SK-N-MC (cell line): ENCODE data around the gene KCNH4.

ENCODE experiments used
- DNase-seq: peaks from one replicate; pipeline ENCODE4 v3.0.0-alpha.2; 2011; ENCODE audit warnings: low read depth, low spot score
- H3K27ac ChIP-seq: fragments of 200-600 bp; sonication (generic); 2 replicates; pipeline ENCODE4 v1.5.1; 2016; ENCODE audit warnings: mixed run types
- H3K36me3 ChIP-seq: fragments of 200-600 bp; sonication (generic); 2 replicates; pipeline ENCODE4 v1.6.1; 2017; ENCODE audit warnings: antibody characterized with exemption, low read length, mixed read lengths; ENCODE audit not compliant: insufficient read depth
- H3K4me3 ChIP-seq: fragments of 200-600 bp; sonication (generic); 2 replicates; pipeline ENCODE4 v1.5.1; 2016
- H3K9ac ChIP-seq: fragments of 200-600 bp; sonication (generic); 2 replicates; pipeline ENCODE4 v1.8.0; 2017; ENCODE audit warnings: mixed run types, mixed read lengths; ENCODE audit not compliant: insufficient read length
- H3K9me3 ChIP-seq: fragments of 200-600 bp; sonication (generic); 2 replicates; pipeline ENCODE4 v1.6.1; 2017; ENCODE audit warnings: low read depth, mild to moderate bottlenecking, antibody characterized with exemption, low read length, moderate library complexity, mixed read lengths
- EZH2 ChIP-seq: fragments of 200-600 bp; sonication (generic); IDR thresholded peaks from one replicate; pipeline ENCODE4 v1.6.1; 2017; ENCODE audit warnings: antibody characterized with exemption
- FOXP2 ChIP-seq: optimal IDR thresholded peaks from 2 replicates; pipeline ENCODE3; 2011; ENCODE audit warnings: mild to moderate bottlenecking, moderate library complexity; ENCODE audit not compliant: insufficient read depth; ENCODE audit errors: extremely low read length, control extremely low read depth
- POLR2AphosphoS5 ChIP-seq: IDR thresholded peaks from 2 replicates; pipeline ENCODE4 v1.6.1; 2012; ENCODE audit warnings: mild to moderate bottlenecking, low read depth, low read length, borderline replicate concordance

Gene KCNH4

GRCh38 chr17:42138749-42139492 is 42.0 kb downstream of the KCNH4 start:
- Histone ChIP-seq H3K4me3 (no peak overlapping the region), H3K36me3 (peaks cover 14% of the 10 kb centered on the region), H3K9ac (no peak overlapping the region), H3K9me3 (no peaks in the 10 kb centered on the region), H3K27ac (no peak overlapping the region)
- TF ChIP-seq EZH2 (no peak), POLR2AphosphoS5 (no peak), FOXP2 (no peak)
- no peak for DNase-seq

GRCh38 chr17:42136654-42137051 is 44.3 kb downstream of the KCNH4 start:
- Histone ChIP-seq H3K9ac (no peak overlapping the region), H3K9me3 (no peaks in the 10 kb centered on the region), H3K27ac (no peak overlapping the region), H3K36me3 (peaks cover 7% of the 10 kb centered on the region; the same call in 1 of the 2 replicates), H3K4me3 (no peak overlapping the region)
- DNase-seq, result no peak
- TF ChIP-seq FOXP2 (no peak), POLR2AphosphoS5 (no peak), EZH2 (no peak)

- no peak overlapping the region for H3K9ac ChIP-seq
- H3K27ac ChIP-seq, result no peak overlapping the region
- TF ChIP-seq FOXP2 (no peak), POLR2AphosphoS5 (no peak), EZH2 (no peak)
- no peak overlapping the region for H3K4me3 ChIP-seq
- no peaks in the 10 kb centered on the region for H3K9me3 ChIP-seq
- DNase-seq, result no peak
- H3K36me3 ChIP-seq, result peaks cover 8% of the 10 kb centered on the region
Observed at GRCh38 chr17:42135664-42136653, 45.0 kb downstream of the KCNH4 start.

GRCh38 chr17:42135151-42135550 is 45.8 kb downstream of the KCNH4 start:
- no peak for TF ChIP-seq EZH2
- TF ChIP-seq POLR2AphosphoS5, result no peak
- TF ChIP-seq FOXP2, result no peak
- Histone ChIP-seq H3K9me3 (no peaks in the 10 kb centered on the region), H3K4me3 (no peak overlapping the region), H3K9ac (no peak overlapping the region), H3K27ac (no peak overlapping the region), H3K36me3 (peaks cover 15% of the 10 kb centered on the region)
- no peak for DNase-seq

GRCh38 chr17:42133461-42134041 is 47.4 kb downstream of the KCNH4 start:
- TF ChIP-seq FOXP2 (no peak), EZH2 (no peak), POLR2AphosphoS5 (no peak)
- Histone ChIP-seq H3K4me3 (no peak overlapping the region), H3K36me3 (peaks cover 31% of the 10 kb centered on the region), H3K9ac (no peak overlapping the region), H3K27ac (no peak overlapping the region), H3K9me3 (no peaks in the 10 kb centered on the region)
- DNase-seq, result no peak

- Histone ChIP-seq H3K9me3 (no peaks in the 10 kb centered on the region), H3K27ac (no peak overlapping the region), H3K36me3 (peaks cover 37% of the 10 kb centered on the region), H3K4me3 (peak overlapping the region; percentile 7; the same call in 1 of the 2 replicates), H3K9ac (no peak overlapping the region)
- TF ChIP-seq FOXP2 (no peak), POLR2AphosphoS5 (no peak), EZH2 (no peak)
- DNase-seq, result no peak
Observed at GRCh38 chr17:42132941-42133340, 48.0 kb downstream of the KCNH4 start.

GRCh38 chr17:42131981-42132432 is 48.9 kb downstream of the KCNH4 start:
- no peaks in the 10 kb centered on the region for H3K9me3 ChIP-seq
- H3K4me3 ChIP-seq, result no peak overlapping the region
- H3K27ac ChIP-seq, result 0 out of 2 replicates have a peak overlapping the region, but pooled peaks have one; percentile 35
- peaks cover 44% of the 10 kb centered on the region for H3K36me3 ChIP-seq
- no peak for DNase-seq
- TF ChIP-seq FOXP2, result no peak
- TF ChIP-seq EZH2, result no peak
- no peak for TF ChIP-seq POLR2AphosphoS5
- no peak overlapping the region for H3K9ac ChIP-seq

GRCh38 chr17:42131232-42131631 is 49.7 kb downstream of the KCNH4 start:
- H3K4me3 ChIP-seq, result no peak overlapping the region
- no peaks in the 10 kb centered on the region for H3K9me3 ChIP-seq
- no peak for TF ChIP-seq FOXP2
- no peak for TF ChIP-seq POLR2AphosphoS5
- no peak for TF ChIP-seq EZH2
- peaks cover 49% of the 10 kb centered on the region for H3K36me3 ChIP-seq
- no peak overlapping the region for H3K9ac ChIP-seq
- H3K27ac ChIP-seq, result no peak overlapping the region
- no peak for DNase-seq
